Panc1 (cell line): Measurements from ENCODE around the gene GANAB. TPM values are rescaled to one million over a fixed set of nuclear protein-coding genes. Genes with fewer than 3 reads are reported as not detected.

Source experiments
- ATAC-seq: fragments of 200-7000 bp; cut with Tn5 transposase; 2 replicates; pipeline ENCODE4 v1.9.1; 2020; ENCODE audit warnings: mild to moderate bottlenecking, moderate library complexity
- BruUV-seq: library from RNA; stranded (reverse); fragments of 400-500 nt; replicated peaks from 2 replicates; lab custom pipeline; 2021; lab: Mats Ljungman, UMichigan
- CTCF ChIA-PET: fragments of 300-600 bp; sonication (Branson Sonifier 250); formaldehyde crosslinking; loops from one replicate; lab custom pipeline; 2022; ENCODE audit warnings: antibody characterized with exemption; lab: Charles Lee
- POLR2A ChIA-PET: fragments of 300-600 bp; sonication (Branson Sonifier 250); formaldehyde crosslinking; loops from one replicate; lab custom pipeline; 2022; ENCODE audit warnings: antibody characterized with exemption; lab: Charles Lee
- DNase-seq: peaks from one replicate; pipeline ENCODE4 v3.0.0-alpha.2; 2010; ENCODE audit warnings: low read depth, low spot score
- H3K27ac ChIP-seq: 2 replicates; pipeline ENCODE4 v1.5.1; 2011; ENCODE audit warnings: mild to moderate bottlenecking, low read length, inconsistent platforms
- H3K27me3 ChIP-seq: fragments of 200-500 bp; sonication (Bioruptor generic); 2 replicates; pipeline ENCODE4 v1.6.0; 2014; ENCODE audit warnings: low read length, inconsistent platforms; ENCODE audit not compliant: control insufficient read depth, insufficient read depth
- H3K36me3 ChIP-seq: fragments of 200-500 bp; sonication (Bioruptor generic); 2 replicates; pipeline ENCODE4 v1.5.1; 2014; ENCODE audit warnings: inconsistent platforms, mild to moderate bottlenecking, low read length, moderate library complexity; ENCODE audit not compliant: control insufficient read depth, insufficient read depth
- H3K4me1 ChIP-seq: 2 replicates; pipeline ENCODE4 v1.5.1; 2011; ENCODE audit warnings: inconsistent platforms, mild to moderate bottlenecking, low read length, moderate library complexity; ENCODE audit not compliant: control insufficient read depth, insufficient read depth
- H3K4me3 ChIP-seq, 2 experiments: 2 replicates each; pipeline ENCODE4 v1.5.1; 2011 to 2012; ENCODE audit warnings: low read depth in 2 of 2, low read length in 2 of 2, mild to moderate bottlenecking in 2 of 2, inconsistent platforms in 1 of 2, moderate library complexity in 1 of 2
- H3K9me3 ChIP-seq: fragments of 200-500 bp; sonication (Bioruptor generic); 2 replicates; pipeline ENCODE4 v1.5.1; 2014; ENCODE audit warnings: low read depth, mild to moderate bottlenecking, inconsistent platforms, low read length, moderate library complexity; ENCODE audit not compliant: control insufficient read depth, insufficient read depth
- CTCF ChIP-seq: fragments of 450-650 bp; IDR thresholded peaks from 2 replicates; pipeline ENCODE4 v1.5.1; 2017; ENCODE audit warnings: mild to moderate bottlenecking
- POLR2AphosphoS5 ChIP-seq: IDR thresholded peaks from 2 replicates; pipeline ENCODE4 v1.6.1; 2012; ENCODE audit warnings: mild to moderate bottlenecking, low read depth, low read length, moderate library complexity
- REST ChIP-seq, 2 experiments: IDR thresholded peaks; 2 replicates each; pipeline ENCODE4 v1.6.1; 2011 to 2012; ENCODE audit warnings: low read depth in 2 of 2, control low read depth in 1 of 2, low read length in 1 of 2, mild to moderate bottlenecking in 1 of 2, moderate library complexity in 1 of 2; ENCODE audit not compliant: insufficient read depth in 1 of 2
- SIN3A ChIP-seq: IDR thresholded peaks from 2 replicates; pipeline ENCODE4 v1.6.1; 2012; ENCODE audit warnings: low read depth, mild to moderate bottlenecking, low read length, moderate library complexity, borderline replicate concordance; ENCODE audit not compliant: insufficient read depth
- TCF7L2 ChIP-seq: IDR thresholded peaks from 2 replicates; pipeline ENCODE4 v1.6.1; 2011; ENCODE audit warnings: mild to moderate bottlenecking, low read depth, low read length, inconsistent platforms
- in situ Hi-C: cut with HindIII; loops from 2 replicates; pipeline ENCODE4 v1.10.0; 2016; ENCODE audit warnings: low sequenced_read_pairs, low pct_unique_long_range_greater_than_20kb
- intact Hi-C: fragments of 100-400 bp; cut with micrococcal nuclease; formaldehyde crosslinking; loops from one replicate; pipeline ENCODE4 v1.10.0; 2022; ENCODE audit not compliant: unreplicated experiment
- total RNA-seq: library from RNA; stranded (reverse); gene quantifications from one replicate; pipeline ENCODE4 v1.2.1, GENCODE V29; 2021; ENCODE audit not compliant: unreplicated experiment

GANAB gene
- total RNA-seq, 1 experiment from 2014 or later: 415 TPM

DNA sequence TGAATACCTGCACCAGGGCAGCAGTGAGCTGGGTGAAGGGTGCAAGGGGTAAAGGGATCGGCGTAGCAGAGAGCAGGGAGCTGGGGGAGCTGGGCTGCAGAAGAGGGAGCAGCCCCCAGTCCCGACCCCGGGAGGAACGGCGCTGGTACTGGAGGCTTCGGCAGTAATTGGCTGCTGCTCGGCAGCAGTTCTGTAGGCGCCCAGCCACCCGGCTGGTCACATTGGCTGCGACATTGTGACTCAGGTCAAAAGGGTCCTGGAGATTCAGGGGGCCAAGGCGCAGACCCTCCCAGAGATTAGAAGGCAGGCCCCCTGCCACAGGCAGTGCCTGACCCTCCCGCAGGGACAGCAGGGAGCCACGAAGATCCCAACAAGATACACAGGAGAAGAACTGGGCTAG is 70.6 kb downstream of the GANAB start:
- H3K9me3 ChIP-seq: no peaks in the 10 kb centered on the region
- no peaks in the 10 kb centered on the region for H3K27me3 ChIP-seq
- H3K36me3 ChIP-seq: peaks cover 27% of the 10 kb centered on the region
- ChIA-PET POLR2A (no interaction called here), CTCF (no interaction called here)
- ATAC-seq: no peak
- TF ChIP-seq CTCF (no peak), TCF7L2 (no peak), SIN3A (no peak), POLR2AphosphoS5 (no peak), REST (IDR thresholded peaks at IDR 0.05; ENCODE audit: insufficient read depth in 1 of 2, low read depth in 2 of 2, low read length in 1 of 2) (no peak)
- in situ Hi-C loops (no loop called here), intact Hi-C loops (no loop called here)
- H3K27ac ChIP-seq: peak overlapping the region; percentile 98
- no TSS peak for BruUV-seq
- no peak for DNase-seq
- H3K4me3 ChIP-seq: peak overlapping the region; percentile 81 to 100; a peak in 2 of 4 replicates
- peaks cover 38% of the 10 kb centered on the region for H3K4me1 ChIP-seq

DNA sequence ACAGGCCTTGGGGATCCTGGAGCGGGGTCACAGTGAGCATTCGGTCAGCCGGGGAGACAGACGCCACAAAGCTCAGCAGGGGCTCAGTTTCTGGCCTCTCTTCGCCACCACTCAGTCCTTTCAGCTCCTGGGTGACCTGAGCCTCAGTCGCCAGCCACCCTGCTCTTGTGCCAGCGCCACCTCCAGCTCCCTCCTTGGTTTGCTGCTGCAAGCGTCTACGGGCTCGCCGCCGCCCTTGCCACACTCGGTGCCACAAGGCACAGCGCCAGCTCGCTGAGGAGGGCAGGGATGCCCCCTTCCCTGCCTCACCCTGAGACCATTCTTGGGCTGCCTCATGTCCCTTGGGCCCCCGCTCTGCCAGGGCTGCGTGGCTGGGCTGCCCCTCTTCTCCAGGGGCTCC is 71.3 kb downstream of the GANAB start:
- Histone ChIP-seq H3K4me3 (peak overlapping the region; percentile 81 to 100), H3K4me1 (peaks cover 42% of the 10 kb centered on the region), H3K9me3 (no peaks in the 10 kb centered on the region), H3K27ac (peak overlapping the region; percentile 98), H3K27me3 (no peaks in the 10 kb centered on the region), H3K36me3 (peaks cover 27% of the 10 kb centered on the region)
- no peak for TF ChIP-seq SIN3A
- no peak; the same call in 1 of the 2 replicates for TF ChIP-seq POLR2AphosphoS5
- no peak for TF ChIP-seq TCF7L2
- no peak for TF ChIP-seq REST (IDR thresholded peaks at IDR 0.05; ENCODE audit: insufficient read depth in 1 of 2, low read depth in 2 of 2, low read length in 1 of 2)
- ChIA-PET CTCF (interaction anchor here (0.7 kb wide), 1 partner anchor 93 kb away, joined by 3 read pairs; no protein-coding TSS in a partner anchor), POLR2A (no interaction called here)
- intact Hi-C loops (no loop called here), in situ Hi-C loops (no loop called here)
- DNase-seq (no peak), ATAC-seq (peak; percentile 11; the same call in 1 of the 2 replicates)
- no TSS peak for BruUV-seq

Other genes with a start within 250 kb of the GANAB start
- gene SCGB1A1, start 227.6 kb downstream of the GANAB start, total RNA-seq: 1.1 TPM
- 844 TPM for gene AHNAK, start 99.8 kb downstream of the GANAB start, total RNA-seq
- 1,119 TPM for gene EEF1G, start 72.7 kb downstream of the GANAB start, total RNA-seq
- gene TUT1, start 55.1 kb downstream of the GANAB start, total RNA-seq: 19.9 TPM
- gene MTA2, start 44.7 kb downstream of the GANAB start, total RNA-seq: 163 TPM
- gene EML3, start 33.8 kb downstream of the GANAB start, total RNA-seq: 88.8 TPM
- 2.7 TPM for gene ROM1, start 33.4 kb downstream of the GANAB start, total RNA-seq
- gene B3GAT3, start 24.6 kb downstream of the GANAB start, total RNA-seq: 68.2 TPM
- 22.0 TPM for gene INTS5, start 6.7 kb upstream of the GANAB start, total RNA-seq
- gene C11orf98, start 18.6 kb upstream of the GANAB start, total RNA-seq: 96.7 TPM
- 36.9 TPM for gene CSKMT, start 18.7 kb upstream of the GANAB start, total RNA-seq
- gene UQCC3, start 25.1 kb upstream of the GANAB start, total RNA-seq: 7.4 TPM
- 15.5 TPM for gene LBHD1, start 25.7 kb upstream of the GANAB start, total RNA-seq
- gene UBXN1, start 32.5 kb upstream of the GANAB start, total RNA-seq: 105 TPM
- gene LRRN4CL, start 42.9 kb upstream of the GANAB start, total RNA-seq: 0.13 TPM
- gene BSCL2, start 60.8 kb upstream of the GANAB start, total RNA-seq: 82.1 TPM
- gene GNG3, start 61.1 kb upstream of the GANAB start, total RNA-seq: not detected
- 47.3 TPM for gene HNRNPUL2, start 80.8 kb upstream of the GANAB start, total RNA-seq
- 39.4 TPM for gene TTC9C, start 81.9 kb upstream of the GANAB start, total RNA-seq
- gene ZBTB3, start 107.5 kb upstream of the GANAB start, total RNA-seq: 12.9 TPM
- gene POLR2G, start 115.0 kb upstream of the GANAB start, total RNA-seq: 114 TPM
- 32.6 TPM for gene TAF6L, start 124.8 kb upstream of the GANAB start, total RNA-seq
- gene TMEM179B, start 140.8 kb upstream of the GANAB start, total RNA-seq: 50.9 TPM
- 20.1 TPM for gene TMEM223, start 145.4 kb upstream of the GANAB start, total RNA-seq
- 56.7 TPM for gene NXF1, start 158.8 kb upstream of the GANAB start, total RNA-seq
- gene STX5, start 185.4 kb upstream of the GANAB start, total RNA-seq: 31.4 TPM
- not detected for gene TEX54, start 186.2 kb upstream of the GANAB start, total RNA-seq
- 62.9 TPM for gene WDR74, start 193.0 kb upstream of the GANAB start, total RNA-seq
- gene SLC3A2, start 234.3 kb upstream of the GANAB start, total RNA-seq: 184 TPM